ENCODE measurements around the gene GMFB. TPM values are rescaled to one million over a fixed set of nuclear protein-coding genes. Genes with fewer than 3 reads are reported as not detected.

The GMFB gene
- total RNA-seq, 4 donors from 2014 or later = 39.5 to 169 (median 45.7) TPM

DNA sequence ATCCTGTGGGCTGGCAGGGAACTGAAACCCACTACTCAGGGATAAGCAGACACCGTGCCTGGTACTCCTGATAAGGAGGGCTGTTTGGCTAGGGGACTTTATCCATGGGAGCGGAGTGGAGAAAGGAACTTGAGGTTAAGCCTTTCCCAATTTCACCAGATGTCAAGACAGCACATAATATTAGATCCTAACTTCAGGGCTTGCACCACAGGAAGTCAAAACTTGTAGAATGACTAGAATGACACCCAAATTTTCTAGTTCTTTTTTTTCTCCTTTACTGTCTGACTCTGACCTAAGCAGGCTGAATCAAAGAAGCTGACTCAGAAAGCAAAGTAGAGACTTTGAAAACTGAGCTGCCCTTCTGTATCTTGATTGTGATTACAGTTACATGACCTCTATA is 13.8 kb upstream of the GMFB start:
- Histone ChIP-seq H3K4me3 (no peak overlapping the region), H3K27me3 (no peaks in the 10 kb centered on the region), H3K4me1 (no peaks in the 10 kb centered on the region), H3K27ac (no peak overlapping the region), H3K9me3 (no peaks in the 10 kb centered on the region), H3K36me3 (no peaks in the 10 kb centered on the region)
- no peak for DNase-seq
- TF ChIP-seq CTCF (IDR thresholded peaks at IDR 0.05) (no peak), POLR2A (IDR thresholded peaks at IDR 0.05) (no peak)
- intact Hi-C loops (cut with DNase I; ENCODE audit: low total_unique reads) = no loop called here

DNA sequence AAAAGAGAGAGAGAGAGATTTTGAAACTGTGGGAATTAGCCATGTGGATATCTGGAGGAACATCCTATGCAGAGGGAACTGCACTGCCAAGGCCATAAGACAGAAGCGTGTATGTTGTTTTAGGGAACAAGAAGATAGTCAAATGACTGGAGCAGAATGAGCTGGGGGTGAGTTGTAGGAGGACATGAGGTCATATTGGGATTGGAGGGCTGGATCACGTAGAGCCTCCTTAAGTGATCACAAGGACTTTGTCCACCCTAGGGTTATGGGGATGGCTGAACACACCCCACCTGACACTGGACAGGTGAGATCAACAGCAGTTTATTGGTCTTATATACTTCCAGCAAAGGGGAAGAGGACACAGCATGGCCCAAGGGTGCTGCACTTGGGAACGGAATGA is 12.7 kb upstream of the GMFB start:
- Histone ChIP-seq H3K4me1 (no peaks in the 10 kb centered on the region), H3K36me3 (no peaks in the 10 kb centered on the region), H3K27me3 (no peaks in the 10 kb centered on the region), H3K27ac (no peak overlapping the region), H3K4me3 (no peak overlapping the region), H3K9me3 (no peaks in the 10 kb centered on the region)
- TF ChIP-seq CTCF (IDR thresholded peaks at IDR 0.05) (no peak), POLR2A (IDR thresholded peaks at IDR 0.05) (no peak)
- intact Hi-C loops (cut with DNase I; ENCODE audit: low total_unique reads) = no loop called here
- DNase-seq = no peak

DNA sequence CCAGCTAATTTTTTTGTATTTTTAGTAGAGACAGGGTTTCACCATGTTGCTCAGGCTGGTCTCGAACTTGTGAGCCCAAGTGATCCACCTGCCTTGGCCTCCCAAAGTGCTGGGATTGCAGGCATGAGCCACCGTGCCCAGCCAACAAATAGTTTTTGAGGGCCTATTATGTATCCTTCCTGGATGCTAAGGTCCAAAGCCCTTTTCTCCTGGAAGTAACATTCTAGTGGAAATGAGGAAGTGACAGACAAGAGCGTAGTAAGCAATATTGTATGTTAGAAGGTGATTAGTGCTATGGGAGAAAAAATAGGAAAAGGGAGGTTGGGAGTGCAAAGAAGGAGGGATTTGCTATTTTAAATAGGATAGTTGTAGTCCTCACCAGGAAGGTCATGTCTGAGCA is 12.0 kb upstream of the GMFB start:
- Histone ChIP-seq H3K4me3 (no peak overlapping the region), H3K27me3 (no peaks in the 10 kb centered on the region), H3K4me1 (no peaks in the 10 kb centered on the region), H3K27ac (no peak overlapping the region), H3K36me3 (no peaks in the 10 kb centered on the region), H3K9me3 (no peaks in the 10 kb centered on the region)
- TF ChIP-seq POLR2A (IDR thresholded peaks at IDR 0.05) (no peak), CTCF (IDR thresholded peaks at IDR 0.05) (no peak)
- no peak for DNase-seq
- intact Hi-C loops (cut with DNase I; ENCODE audit: low total_unique reads) = no loop called here

- Histone ChIP-seq H3K4me1 (no peaks in the 10 kb centered on the region), H3K9me3 (no peaks in the 10 kb centered on the region), H3K27me3 (no peaks in the 10 kb centered on the region), H3K36me3 (no peaks in the 10 kb centered on the region), H3K4me3 (no peak overlapping the region), H3K27ac (no peak overlapping the region)
- no peak for TF ChIP-seq CTCF (IDR thresholded peaks at IDR 0.05)
- TF ChIP-seq POLR2A (IDR thresholded peaks at IDR 0.05) = no peak
- intact Hi-C loops (cut with DNase I; ENCODE audit: low total_unique reads) = no loop called here
- DNase-seq = no peak
Measured at GRCh38 chr14:54498579-54498978, 9.8 kb upstream of the GMFB start.

GRCh38 chr14:54498095-54498531 is 9.3 kb upstream of the GMFB start:
- TF ChIP-seq CTCF (IDR thresholded peaks at IDR 0.05) (no peak), POLR2A (IDR thresholded peaks at IDR 0.05) (no peak)
- H3K27me3 ChIP-seq = no peaks in the 10 kb centered on the region
- no peak for DNase-seq
- H3K36me3 ChIP-seq = no peaks in the 10 kb centered on the region
- H3K4me3 ChIP-seq = no peak overlapping the region
- H3K27ac ChIP-seq = no peak overlapping the region
- H3K4me1 ChIP-seq = no peaks in the 10 kb centered on the region
- no peaks in the 10 kb centered on the region for H3K9me3 ChIP-seq
- intact Hi-C loops (cut with DNase I; ENCODE audit: low total_unique reads) = no loop called here
